Prostate gland (tissue), 2 donors: ENCODE results near the gene EGLN2.

Experiments used
- POLR2A ChIP-seq: fragments of 450-650 bp; IDR thresholded peaks from one replicate; pipeline ENCODE4 v1.6.1; 2016; ENCODE audit warnings: antibody characterized with exemption, mild to moderate bottlenecking
- POLR2AphosphoS5 ChIP-seq: sonication (generic); formaldehyde crosslinking; IDR thresholded peaks from one replicate; pipeline ENCODE4 v1.6.1; 2017; ENCODE audit warnings: antibody characterized with exemption
- TF ChIP-seq, protein P1 (sequence below), 4 experiments: fragments of 200-600 bp in 2 of 4; fragments of 450-650 bp in 2 of 4; sonication (generic) in 2 of 4; IDR thresholded peaks; 1 replicate in 3 of 4; 2 replicates in 1 of 4; pipeline ENCODE4 v1.5.1; 2016 to 2019; ENCODE audit warnings: antibody characterized with exemption in 4 of 4, mild to moderate bottlenecking in 2 of 4, moderate library complexity in 2 of 4

DNA sequence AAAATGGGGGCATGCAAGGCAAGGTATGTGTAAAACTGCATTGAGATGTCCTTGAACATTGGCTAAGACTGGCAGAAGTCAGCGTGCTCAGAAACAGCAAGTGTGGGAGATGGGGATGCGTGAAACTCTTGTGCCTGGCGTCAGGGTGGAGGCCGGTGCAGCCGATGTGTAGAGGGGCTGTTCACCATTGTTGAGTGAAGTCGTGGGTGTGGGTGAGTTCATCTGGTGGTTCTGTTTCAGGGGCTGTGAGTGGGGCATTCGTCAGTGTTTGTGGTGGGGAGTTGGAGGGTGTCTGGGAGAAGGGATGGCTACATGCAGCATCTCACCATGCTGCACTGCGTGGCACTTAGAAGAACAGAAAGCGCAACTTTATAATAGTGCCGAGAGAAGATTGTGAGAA, 35.0 kb upstream of the EGLN2 start:
- no peak for TF ChIP-seq POLR2A
- TF ChIP-seq, protein P1, sequence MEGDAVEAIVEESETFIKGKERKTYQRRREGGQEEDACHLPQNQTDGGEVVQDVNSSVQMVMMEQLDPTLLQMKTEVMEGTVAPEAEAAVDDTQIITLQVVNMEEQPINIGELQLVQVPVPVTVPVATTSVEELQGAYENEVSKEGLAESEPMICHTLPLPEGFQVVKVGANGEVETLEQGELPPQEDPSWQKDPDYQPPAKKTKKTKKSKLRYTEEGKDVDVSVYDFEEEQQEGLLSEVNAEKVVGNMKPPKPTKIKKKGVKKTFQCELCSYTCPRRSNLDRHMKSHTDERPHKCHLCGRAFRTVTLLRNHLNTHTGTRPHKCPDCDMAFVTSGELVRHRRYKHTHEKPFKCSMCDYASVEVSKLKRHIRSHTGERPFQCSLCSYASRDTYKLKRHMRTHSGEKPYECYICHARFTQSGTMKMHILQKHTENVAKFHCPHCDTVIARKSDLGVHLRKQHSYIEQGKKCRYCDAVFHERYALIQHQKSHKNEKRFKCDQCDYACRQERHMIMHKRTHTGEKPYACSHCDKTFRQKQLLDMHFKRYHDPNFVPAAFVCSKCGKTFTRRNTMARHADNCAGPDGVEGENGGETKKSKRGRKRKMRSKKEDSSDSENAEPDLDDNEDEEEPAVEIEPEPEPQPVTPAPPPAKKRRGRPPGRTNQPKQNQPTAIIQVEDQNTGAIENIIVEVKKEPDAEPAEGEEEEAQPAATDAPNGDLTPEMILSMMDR (IDR thresholded peaks at IDR 0.05) = no peak
- TF ChIP-seq POLR2AphosphoS5 = no peak
